ENCODE results near the gene RCE1.

RCE1 gene

GRCh38 chr11:66884443-66884842, 41.2 kb downstream of the RCE1 start:
- Histone ChIP-seq H2AK5ac (ENCODE audit: low read depth, low read length) (no peak overlapping the region), H3K23ac (ENCODE audit: low read depth, low read length, poor library complexity) (no peak overlapping the region), H2BK5ac (ENCODE audit: low read length) (no peak overlapping the region), H2AFZ (ENCODE audit: low read length) (no peak overlapping the region), H3K4me3 (ENCODE audit: low read length in 2 of 2) (no peak overlapping the region), H3K79me1 (ENCODE audit: low read depth, low read length) (peaks cover 4% of the 10 kb centered on the region), H2BK15ac (ENCODE audit: low read length) (no peak overlapping the region), H3K27me3 (ENCODE audit: control insufficient read depth in 3 of 3, insufficient read depth in 3 of 3, low read depth in 1 of 3, low read length in 3 of 3) (no peaks in the 10 kb centered on the region), H2BK120ac (ENCODE audit: low read depth, low read length) (no peak overlapping the region), H3K9me3 (replicated peaks in 1 of 2; ENCODE audit: control insufficient read depth in 2 of 2, insufficient read depth in 1 of 2, low read depth in 1 of 2, low read length in 2 of 2) (no peaks in the 10 kb centered on the region), H3K14ac (ENCODE audit: low read length) (no peak overlapping the region), H3K18ac (ENCODE audit: low read length) (no peak overlapping the region), H4K91ac (ENCODE audit: low read depth, low read length, poor library complexity) (no peak overlapping the region), H3K4me1 (ENCODE audit: control insufficient read depth in 2 of 2, insufficient read depth in 1 of 2, low read depth in 1 of 2, low read length in 2 of 2) (peaks cover 14 to 18% of the 10 kb centered on the region in 2 donors), H2BK12ac (ENCODE audit: low read length) (no peak overlapping the region), H4K8ac (ENCODE audit: low read depth, low read length) (no peak overlapping the region), H3K36me3 (replicated peaks in 1 of 2; ENCODE audit: control insufficient read depth in 2 of 2, insufficient read depth in 2 of 2, low read length in 2 of 2) (no peaks in the 10 kb centered on the region), H3K4me2 (ENCODE audit: insufficient read depth, low read length, poor library complexity, severe bottlenecking) (no peak overlapping the region), H3K9ac (ENCODE audit: low read depth, low read length, poor library complexity) (no peak overlapping the region), H3K27ac (replicated peaks; ENCODE audit: low read length) (no peak overlapping the region), H3K4ac (ENCODE audit: low read length) (no peak overlapping the region)
- DNase-seq (ENCODE audit: low spot score) = no peak
- WGBS, 2 donors (ENCODE audit: extremely low coverage in 2 of 2, insufficient read length in 2 of 2, insufficient replicate concordance in 1 of 2) = no CpG with 5 or more reads among the region's 4 CpGs

- no peak for DNase-seq (ENCODE audit: low spot score)
- Histone ChIP-seq H2AFZ (ENCODE audit: low read length) (no peak overlapping the region), H3K4ac (ENCODE audit: low read length) (no peak overlapping the region), H3K27me3 (ENCODE audit: control insufficient read depth in 3 of 3, insufficient read depth in 3 of 3, low read depth in 1 of 3, low read length in 3 of 3) (no peaks in the 10 kb centered on the region), H2BK12ac (ENCODE audit: low read length) (no peak overlapping the region), H3K9ac (ENCODE audit: low read depth, low read length, poor library complexity) (no peak overlapping the region), H3K14ac (ENCODE audit: low read length) (no peak overlapping the region), H4K8ac (ENCODE audit: low read depth, low read length) (no peak overlapping the region), H3K79me1 (ENCODE audit: low read depth, low read length) (no peaks in the 10 kb centered on the region), H2BK15ac (ENCODE audit: low read length) (no peak overlapping the region), H4K91ac (ENCODE audit: low read depth, low read length, poor library complexity) (no peak overlapping the region), H3K4me1 (ENCODE audit: control insufficient read depth in 2 of 2, insufficient read depth in 1 of 2, low read depth in 1 of 2, low read length in 2 of 2) (peaks cover 12 to 22% of the 10 kb centered on the region in 2 donors), H3K36me3 (replicated peaks in 1 of 2; ENCODE audit: control insufficient read depth in 2 of 2, insufficient read depth in 2 of 2, low read length in 2 of 2) (no peaks in the 10 kb centered on the region), H2AK5ac (ENCODE audit: low read depth, low read length) (no peak overlapping the region), H3K4me3 (ENCODE audit: low read length in 2 of 2) (no peak overlapping the region), H2BK120ac (ENCODE audit: low read depth, low read length) (no peak overlapping the region), H3K9me3 (replicated peaks in 1 of 2; ENCODE audit: control insufficient read depth in 2 of 2, insufficient read depth in 1 of 2, low read depth in 1 of 2, low read length in 2 of 2) (no peaks in the 10 kb centered on the region), H3K18ac (ENCODE audit: low read length) (peak overlapping the region; percentile 77), H3K27ac (replicated peaks; ENCODE audit: low read length) (no peak overlapping the region), H2BK5ac (ENCODE audit: low read length) (no peak overlapping the region), H3K23ac (ENCODE audit: low read depth, low read length, poor library complexity) (no peak overlapping the region), H3K4me2 (ENCODE audit: insufficient read depth, low read length, poor library complexity, severe bottlenecking) (no peak overlapping the region)
- no CpG with 5 or more reads among the region's 4 CpGs for WGBS, 2 donors (ENCODE audit: extremely low coverage in 2 of 2, insufficient read length in 2 of 2, insufficient replicate concordance in 1 of 2)
These were observed 42.2 kb downstream of the RCE1 start for GRCh38 chr11:66885469-66885868.

GRCh38 chr11:66885950-66886440, 42.8 kb downstream of the RCE1 start:
- H3K4me1 ChIP-seq (ENCODE audit: control insufficient read depth in 2 of 2, insufficient read depth in 1 of 2, low read depth in 1 of 2, low read length in 2 of 2) = peaks cover 11 to 22% of the 10 kb centered on the region in 2 donors

GRCh38 chr11:66886671-66887221, 43.5 kb downstream of the RCE1 start:
- no peak overlapping the region for H2BK15ac ChIP-seq (ENCODE audit: low read length)
- DNase-seq (ENCODE audit: low spot score) = no peak
- peaks cover 10 to 21% of the 10 kb centered on the region in 2 donors for H3K4me1 ChIP-seq (ENCODE audit: control insufficient read depth in 2 of 2, insufficient read depth in 1 of 2, low read depth in 1 of 2, low read length in 2 of 2)
- H3K27me3 ChIP-seq (ENCODE audit: control insufficient read depth in 3 of 3, insufficient read depth in 3 of 3, low read depth in 1 of 3, low read length in 3 of 3) = no peaks in the 10 kb centered on the region
- H2BK12ac ChIP-seq (ENCODE audit: low read length) = no peak overlapping the region
- no peak overlapping the region for H2BK120ac ChIP-seq (ENCODE audit: low read depth, low read length)
- no peak overlapping the region for H3K4me2 ChIP-seq (ENCODE audit: insufficient read depth, low read length, poor library complexity, severe bottlenecking)
- H4K8ac ChIP-seq (ENCODE audit: low read depth, low read length) = no peak overlapping the region
- peak overlapping the region; percentile 44 for H3K18ac ChIP-seq (ENCODE audit: low read length)
- peak overlapping the region; percentile 92 for H2AK5ac ChIP-seq (ENCODE audit: low read depth, low read length)
- no peak overlapping the region for H3K4ac ChIP-seq (ENCODE audit: low read length)
- no peak overlapping the region for H3K27ac ChIP-seq (replicated peaks; ENCODE audit: low read length)
- WGBS, 2 donors (ENCODE audit: extremely low coverage in 2 of 2, insufficient read length in 2 of 2, insufficient replicate concordance in 1 of 2) = no CpG with 5 or more reads among the region's 15 CpGs
- H3K9ac ChIP-seq (ENCODE audit: low read depth, low read length, poor library complexity) = no peak overlapping the region
- H3K79me1 ChIP-seq (ENCODE audit: low read depth, low read length) = no peaks in the 10 kb centered on the region
- H3K14ac ChIP-seq (ENCODE audit: low read length) = no peak overlapping the region
- H2AFZ ChIP-seq (ENCODE audit: low read length) = no peak overlapping the region
- H2BK5ac ChIP-seq (ENCODE audit: low read length) = no peak overlapping the region
- no peak overlapping the region for H3K4me3 ChIP-seq (ENCODE audit: low read length in 2 of 2)
- H4K91ac ChIP-seq (ENCODE audit: low read depth, low read length, poor library complexity) = no peak overlapping the region
- no peaks in the 10 kb centered on the region for H3K9me3 ChIP-seq (replicated peaks in 1 of 2; ENCODE audit: control insufficient read depth in 2 of 2, insufficient read depth in 1 of 2, low read depth in 1 of 2, low read length in 2 of 2)
- peak overlapping the region; percentile 65 for H3K23ac ChIP-seq (ENCODE audit: low read depth, low read length, poor library complexity)
- H3K36me3 ChIP-seq (replicated peaks in 1 of 2; ENCODE audit: control insufficient read depth in 2 of 2, insufficient read depth in 2 of 2, low read length in 2 of 2) = no peaks in the 10 kb centered on the region

More at GRCh38 chr11:66885950-66886440, 42.8 kb downstream of the RCE1 start:
- no peaks in the 10 kb centered on the region for H3K27me3 ChIP-seq (ENCODE audit: control insufficient read depth in 3 of 3, insufficient read depth in 3 of 3, low read depth in 1 of 3, low read length in 3 of 3)
- H3K18ac ChIP-seq (ENCODE audit: low read length) = peak overlapping the region; percentile 32
- no peak for DNase-seq (ENCODE audit: low spot score)
- peak overlapping the region; percentile 45 for H3K9ac ChIP-seq (ENCODE audit: low read depth, low read length, poor library complexity)
- H2BK5ac ChIP-seq (ENCODE audit: low read length) = no peak overlapping the region
- H3K4me3 ChIP-seq (ENCODE audit: low read length in 2 of 2) = no peak overlapping the region
- H2BK15ac ChIP-seq (ENCODE audit: low read length) = no peak overlapping the region
- H3K27ac ChIP-seq (replicated peaks; ENCODE audit: low read length) = no peak overlapping the region
- peak overlapping the region; percentile 56 for H3K4ac ChIP-seq (ENCODE audit: low read length)
- no peak overlapping the region for H3K14ac ChIP-seq (ENCODE audit: low read length)
- H3K4me2 ChIP-seq (ENCODE audit: insufficient read depth, low read length, poor library complexity, severe bottlenecking) = no peak overlapping the region
- no peak overlapping the region for H2AFZ ChIP-seq (ENCODE audit: low read length)
- no CpG with 5 or more reads among the region's 11 CpGs for WGBS, 2 donors (ENCODE audit: extremely low coverage in 2 of 2, insufficient read length in 2 of 2, insufficient replicate concordance in 1 of 2)
- peak overlapping the region; percentile 70 for H2AK5ac ChIP-seq (ENCODE audit: low read depth, low read length)
- peak overlapping the region; percentile 69 for H3K23ac ChIP-seq (ENCODE audit: low read depth, low read length, poor library complexity)
- no peak overlapping the region for H2BK12ac ChIP-seq (ENCODE audit: low read length)
- H3K36me3 ChIP-seq (replicated peaks in 1 of 2; ENCODE audit: control insufficient read depth in 2 of 2, insufficient read depth in 2 of 2, low read length in 2 of 2) = no peaks in the 10 kb centered on the region
- H4K91ac ChIP-seq (ENCODE audit: low read depth, low read length, poor library complexity) = no peak overlapping the region
- no peaks in the 10 kb centered on the region for H3K9me3 ChIP-seq (replicated peaks in 1 of 2; ENCODE audit: control insufficient read depth in 2 of 2, insufficient read depth in 1 of 2, low read depth in 1 of 2, low read length in 2 of 2)
- H3K79me1 ChIP-seq (ENCODE audit: low read depth, low read length) = no peaks in the 10 kb centered on the region
- no peak overlapping the region for H2BK120ac ChIP-seq (ENCODE audit: low read depth, low read length)
- H4K8ac ChIP-seq (ENCODE audit: low read depth, low read length) = peak overlapping the region; percentile 89
